RWPE1 (cell line): ENCODE results near the gene ATP9A.

Experiments
- CTCF ChIA-PET: fragments of 350-600 bp; sonication (Branson Sonifier 250); formaldehyde crosslinking; extraction: SDS; loops from one replicate; lab custom pipeline; 2021; lab: Yijun Ruan, JAX
- POLR2A ChIA-PET: fragments of 400-600 bp; formaldehyde crosslinking; extraction: SDS; loops from one replicate; lab custom pipeline; 2020; ENCODE audit warnings: antibody characterized with exemption; ENCODE audit not compliant: low non-redundant PET; lab: Yijun Ruan, JAX
- DNase-seq: peaks from one replicate; pipeline ENCODE4 v3.0.0; 2012; ENCODE audit warnings: low spot score
- H3K27ac ChIP-seq: fragments of 450-650 bp; 2 replicates; pipeline ENCODE4 v1.5.1; 2017
- TF ChIP-seq, protein P1 (sequence below): fragments of 450-650 bp; conservative IDR thresholded peaks from 2 replicates; pipeline ENCODE4 v1.5.1; 2017; ENCODE audit warnings: low read depth, mild to moderate bottlenecking

ATP9A gene

DNA sequence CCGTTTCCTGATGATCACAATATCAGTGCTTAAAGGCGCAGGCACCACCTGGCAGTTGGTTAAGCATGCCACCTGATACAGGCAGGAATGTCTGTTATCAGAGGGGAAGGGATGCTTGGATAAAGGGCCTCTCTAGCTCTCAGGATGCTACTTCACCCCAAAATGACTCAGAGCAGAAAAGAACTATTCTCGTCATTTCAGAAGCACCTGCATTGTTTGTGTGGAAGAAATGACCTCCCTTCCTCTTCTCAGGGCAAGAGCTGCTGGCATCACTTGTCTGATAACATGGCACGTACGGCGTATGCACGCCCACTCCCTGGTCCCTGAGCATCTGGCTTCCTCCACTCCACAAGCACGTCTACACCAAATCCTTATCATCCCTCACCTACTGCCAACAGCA lies 47.3 kb downstream of the ATP9A start:
- TF ChIP-seq, protein P1, sequence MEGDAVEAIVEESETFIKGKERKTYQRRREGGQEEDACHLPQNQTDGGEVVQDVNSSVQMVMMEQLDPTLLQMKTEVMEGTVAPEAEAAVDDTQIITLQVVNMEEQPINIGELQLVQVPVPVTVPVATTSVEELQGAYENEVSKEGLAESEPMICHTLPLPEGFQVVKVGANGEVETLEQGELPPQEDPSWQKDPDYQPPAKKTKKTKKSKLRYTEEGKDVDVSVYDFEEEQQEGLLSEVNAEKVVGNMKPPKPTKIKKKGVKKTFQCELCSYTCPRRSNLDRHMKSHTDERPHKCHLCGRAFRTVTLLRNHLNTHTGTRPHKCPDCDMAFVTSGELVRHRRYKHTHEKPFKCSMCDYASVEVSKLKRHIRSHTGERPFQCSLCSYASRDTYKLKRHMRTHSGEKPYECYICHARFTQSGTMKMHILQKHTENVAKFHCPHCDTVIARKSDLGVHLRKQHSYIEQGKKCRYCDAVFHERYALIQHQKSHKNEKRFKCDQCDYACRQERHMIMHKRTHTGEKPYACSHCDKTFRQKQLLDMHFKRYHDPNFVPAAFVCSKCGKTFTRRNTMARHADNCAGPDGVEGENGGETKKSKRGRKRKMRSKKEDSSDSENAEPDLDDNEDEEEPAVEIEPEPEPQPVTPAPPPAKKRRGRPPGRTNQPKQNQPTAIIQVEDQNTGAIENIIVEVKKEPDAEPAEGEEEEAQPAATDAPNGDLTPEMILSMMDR, result no peak
- CTCF ChIA-PET, result no interaction called here
- POLR2A ChIA-PET, result no interaction called here
- no peak overlapping the region for H3K27ac ChIP-seq
- no peak for DNase-seq

DNA sequence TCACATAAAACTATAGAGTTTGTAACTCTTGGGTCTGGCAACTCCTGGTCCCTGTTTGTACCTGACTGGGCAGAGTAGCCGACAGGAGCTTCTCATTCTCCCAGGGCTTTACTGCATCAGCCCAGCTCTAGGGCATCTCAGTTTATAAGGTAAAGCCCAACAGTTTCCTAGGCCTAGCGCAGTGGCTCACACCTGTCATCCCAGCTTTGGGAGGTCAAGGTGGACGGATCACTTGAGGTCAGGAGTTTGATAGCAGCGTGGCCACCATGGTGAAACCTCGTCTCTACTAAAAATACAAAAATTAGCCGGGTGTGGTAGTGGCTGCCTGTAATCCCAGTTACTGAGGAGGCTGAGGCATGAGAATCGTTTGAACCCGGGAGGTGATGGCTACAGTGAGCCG lies 47.8 kb downstream of the ATP9A start:
- DNase-seq, result no peak
- ChIA-PET POLR2A (no interaction called here), CTCF (no interaction called here)
- H3K27ac ChIP-seq, result no peak overlapping the region
- TF ChIP-seq, protein P1, result no peak

DNA sequence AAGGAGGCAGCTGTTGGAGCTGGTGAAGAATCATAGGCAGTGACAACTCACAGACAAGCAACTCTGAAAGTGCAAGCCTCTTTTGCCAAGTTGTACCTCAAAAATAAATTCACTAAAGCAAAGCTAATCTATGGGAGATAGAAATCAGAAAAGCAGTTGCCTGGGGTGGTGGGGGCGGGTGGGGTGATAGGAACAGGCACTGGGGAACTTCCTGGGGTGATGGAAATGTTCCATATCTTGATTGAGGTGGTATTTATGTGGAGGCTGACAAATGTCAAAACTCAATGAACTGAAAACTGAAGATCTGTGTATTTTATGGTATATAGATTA lies 52.4 kb downstream of the ATP9A start:
- TF ChIP-seq, protein P1, result no peak
- DNase-seq, result no peak
- H3K27ac ChIP-seq, result no peak overlapping the region
- POLR2A ChIA-PET, result no interaction called here
- CTCF ChIA-PET, result interaction anchor here (0.7 to 1.5 kb wide), 2 partner anchors 48 to 93 kb away, joined by 4 to 5 read pairs; no protein-coding TSS in a partner anchor

DNA sequence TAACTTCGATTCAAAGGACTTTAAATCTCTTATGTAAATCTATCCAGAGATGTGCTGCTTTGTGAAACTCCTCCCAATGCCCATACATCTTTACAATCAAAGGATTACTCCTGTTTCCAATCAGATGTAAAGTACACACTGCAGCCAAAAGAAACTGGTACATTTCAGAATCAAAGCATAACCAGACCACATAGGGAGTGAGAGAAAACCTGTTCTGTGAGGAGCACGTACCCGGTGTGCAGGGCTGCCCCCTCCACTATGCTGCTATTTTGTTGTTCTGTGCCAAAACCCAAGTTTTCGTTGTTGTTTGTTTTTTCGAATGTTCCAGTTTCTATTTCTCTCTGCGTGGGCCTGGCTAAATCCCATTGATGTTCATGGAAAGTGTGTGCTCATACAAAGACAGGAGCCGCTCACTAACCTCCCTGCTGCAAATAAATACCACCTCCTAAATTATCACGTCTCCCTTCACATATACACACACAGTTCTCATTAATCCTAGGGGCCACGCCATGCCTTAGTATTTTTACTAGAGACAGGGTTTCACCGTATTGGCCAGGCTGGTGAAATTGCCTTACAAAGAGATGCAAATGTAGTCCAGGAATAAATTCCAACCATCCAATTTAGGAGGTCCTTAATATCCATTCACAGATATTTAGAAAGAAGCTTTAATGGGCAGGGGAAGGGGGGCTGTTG lies 52.9 kb downstream of the ATP9A start:
- H3K27ac ChIP-seq, result no peak overlapping the region
- ChIA-PET CTCF (interaction anchor here (0.7 to 1.5 kb wide), 2 partner anchors 49 to 92 kb away, joined by 4 to 5 read pairs; no protein-coding TSS in a partner anchor), POLR2A (no interaction called here)
- TF ChIP-seq, protein P1, result no peak
- DNase-seq, result no peak

DNA sequence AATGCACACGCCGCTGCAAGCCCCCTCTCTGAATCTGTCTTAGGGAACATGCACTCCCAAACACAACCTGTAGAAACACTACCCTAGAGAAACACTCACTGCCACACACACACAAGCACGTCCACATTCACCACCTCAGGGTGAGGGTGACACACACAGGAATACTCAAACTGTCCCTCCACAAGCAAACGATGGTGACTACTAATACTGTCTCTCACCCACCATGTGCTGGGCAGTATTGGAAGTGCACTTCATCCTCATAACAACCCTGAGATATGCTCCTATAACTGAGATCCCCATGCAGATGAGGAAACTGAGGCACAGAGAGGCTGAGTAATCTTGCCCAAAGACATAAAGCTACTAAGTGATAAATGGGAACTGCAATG lies 55.0 kb downstream of the ATP9A start:
- no peak overlapping the region for H3K27ac ChIP-seq
- DNase-seq, result no peak
- TF ChIP-seq, protein P1, result no peak
- POLR2A ChIA-PET, result no interaction called here
- CTCF ChIA-PET, result interaction anchor here (0.6 to 0.9 kb wide), 3 partner anchors 27 to 443 kb away, joined by 3 to 5 read pairs (median 3); no protein-coding TSS in a partner anchor

DNA sequence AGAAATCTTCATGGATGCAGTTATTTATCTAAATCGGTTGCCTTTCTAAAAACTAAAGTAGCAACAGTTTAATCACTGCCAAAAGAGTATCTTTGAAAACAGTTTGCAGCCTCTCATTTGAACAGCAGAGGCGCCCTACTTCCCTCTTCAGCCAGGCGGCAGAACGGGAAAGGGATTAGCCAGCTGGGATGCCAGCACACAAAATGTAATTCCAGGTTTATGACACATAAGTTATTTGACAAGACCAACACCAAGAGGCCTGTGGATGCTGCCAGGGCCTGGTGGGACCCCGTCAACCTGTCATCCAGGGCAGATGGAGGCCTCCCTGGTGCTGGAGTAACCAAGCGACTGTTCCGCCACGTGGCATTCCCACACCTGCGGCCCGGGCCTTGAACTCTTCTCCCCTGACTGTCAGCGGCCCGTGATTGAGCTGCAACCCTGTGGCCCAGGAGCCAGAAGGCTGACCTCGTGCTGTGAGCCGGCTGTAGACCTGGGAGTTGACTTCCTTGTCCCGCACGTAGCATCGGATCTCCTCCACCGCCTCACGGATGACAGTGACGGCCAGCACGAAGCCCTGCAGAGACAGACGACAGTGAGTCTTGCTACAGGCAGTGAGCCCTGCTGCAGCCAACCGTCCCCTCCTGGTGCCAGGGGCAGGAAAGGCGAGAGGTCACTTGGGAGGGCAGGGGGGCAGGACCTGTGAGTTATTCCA lies 55.5 kb downstream of the ATP9A start:
- ChIA-PET POLR2A (no interaction called here), CTCF (interaction anchor here (0.6 to 0.9 kb wide), 7 partner anchors 10 to 846 kb away, joined by 3 to 5 read pairs (median 3); no protein-coding TSS in a partner anchor)
- H3K27ac ChIP-seq, result no peak overlapping the region
- TF ChIP-seq, protein P1, result no peak
- DNase-seq, result peak; percentile 42
